H1 (cell line): ENCODE results near the gene RAB25. TPM values are rescaled to one million over a fixed set of nuclear protein-coding genes. Genes with fewer than 3 reads are reported as not detected.

ENCODE experiments used
- ASH2L ChIP-seq: fragments of 200-600, 300-600 bp; sonication (generic); IDR thresholded peaks from one replicate; pipeline ENCODE4 v1.7.1; 2017; ENCODE audit warnings: low read length
- ATF3 ChIP-seq: IDR thresholded peaks from 2 replicates; pipeline ENCODE4 v1.6.1; 2011; ENCODE audit warnings: low read depth, mild to moderate bottlenecking, low read length; ENCODE audit not compliant: insufficient read depth
- CHD1 ChIP-seq: IDR thresholded peaks from 2 replicates; pipeline ENCODE4 v1.6.1; 2012; ENCODE audit warnings: low read depth, low read length, improper control_type of control experiment
- EGR1 ChIP-seq: IDR thresholded peaks from 2 replicates; pipeline ENCODE4 v1.6.1; 2011; ENCODE audit warnings: low read depth, low read length, borderline replicate concordance
- GTF2F1 ChIP-seq: IDR thresholded peaks from 2 replicates; pipeline ENCODE4 v1.6.1; 2012; ENCODE audit warnings: low read depth, low read length, improper control_type of control experiment, borderline replicate concordance
- JUN ChIP-seq: IDR thresholded peaks from 2 replicates; pipeline ENCODE4 v1.6.1; 2011; ENCODE audit warnings: low read depth, mild to moderate bottlenecking, improper control_type of control experiment, low read length
- JUND ChIP-seq: IDR thresholded peaks from 2 replicates; pipeline ENCODE4 v1.6.1; 2011; ENCODE audit warnings: mild to moderate bottlenecking, improper control_type of control experiment, low read length
- MAFK ChIP-seq: IDR thresholded peaks from 2 replicates; pipeline ENCODE4 v1.6.1; 2012; ENCODE audit warnings: low read depth, mild to moderate bottlenecking, improper control_type of control experiment, low read length
- NANOG ChIP-seq: IDR thresholded peaks from 2 replicates; pipeline ENCODE4 v1.6.1; 2011; ENCODE audit warnings: low read length, low read depth, mild to moderate bottlenecking, inconsistent platforms; ENCODE audit not compliant: insufficient read depth, poor library complexity, severe bottlenecking
- PHF8 ChIP-seq: fragments of 200-600 bp; sonication (generic); conservative IDR thresholded peaks from 2 replicates; pipeline ENCODE4 v1.7.1; 2012; ENCODE audit warnings: low read depth, mild to moderate bottlenecking, inconsistent platforms, low read length, moderate library complexity
- POLR2A ChIP-seq, 2 experiments: IDR thresholded peaks; 1 replicate in 1 of 2; 2 replicates in 1 of 2; pipeline ENCODE4 v1.6.1; 2011; ENCODE audit warnings: low read depth in 2 of 2, low read length in 2 of 2, mild to moderate bottlenecking in 2 of 2; ENCODE audit errors: control extremely low read depth in 1 of 2
- POU5F1 ChIP-seq: IDR thresholded peaks from 2 replicates; pipeline ENCODE4 v1.6.1; 2011; ENCODE audit warnings: low read depth, mild to moderate bottlenecking, low read length, moderate library complexity
- RFX5 ChIP-seq: IDR thresholded peaks from 2 replicates; pipeline ENCODE4 v1.6.1; 2011; ENCODE audit warnings: low read depth, low read length, improper control_type of control experiment, borderline replicate concordance
- SIN3A ChIP-seq, 2 experiments: IDR thresholded peaks in 1 of 2; conservative IDR thresholded peaks in 1 of 2; 2 replicates each; pipeline ENCODE4 v1.6.1; 2011 to 2012; ENCODE audit warnings: low read length in 2 of 2, improper control_type of control experiment in 1 of 2, low read depth in 1 of 2, mild to moderate bottlenecking in 1 of 2
- SIRT6 ChIP-seq: IDR thresholded peaks from one replicate; pipeline ENCODE4 v1.7.1; 2012; ENCODE audit warnings: low read length, inconsistent platforms
- TAF7 ChIP-seq: optimal IDR thresholded peaks from 2 replicates; pipeline ENCODE3; 2011; ENCODE audit warnings: low read depth, mild to moderate bottlenecking, inconsistent platforms, low read length, moderate library complexity, borderline replicate concordance
- TCF12 ChIP-seq: IDR thresholded peaks from 2 replicates; pipeline ENCODE4 v1.6.1; 2011; ENCODE audit warnings: low read depth, mild to moderate bottlenecking, low read length
- ZNF274 ChIP-seq: IDR thresholded peaks from 2 replicates; pipeline ENCODE4 v1.7.0; 2012; ENCODE audit warnings: low read length, borderline replicate concordance; ENCODE audit errors: extremely low read depth
- polyA plus RNA-seq, 7 experiments: library from polyadenylated mRNA; depleted of rRNA in 3 of 7; stranded (reverse) in 5 of 7; unstranded in 2 of 7; fragments of >200 nt in 5 of 7; fragments of 200-250 nt in 2 of 7; gene quantifications; 1 replicate in 5 of 7; 2 replicates in 1 of 7; 4 replicates in 1 of 7; pipeline versions ENCODE4 v1.2.1 to v1.2.3, GENCODE V29; 2011 to 2013; ENCODE audit warnings: missing spikeins in 2 of 7, mixed read lengths in 2 of 7
- total RNA-seq: library from RNA; stranded (reverse); fragmentation: NEBNext Ultra II Directional; extraction: Animal tissue kit (Norgen Biotek cat#: 25700); gene quantifications from 2 replicates; pipeline ENCODE4 v1.2.1, GENCODE V29; 2021
- TF ChIP-seq, protein P1 (sequence below), 3 experiments: IDR thresholded peaks; 1 replicate in 2 of 3; 2 replicates in 1 of 3; pipeline versions ENCODE4 v1.5.1 to v1.6.1; 2011; ENCODE audit warnings: low read length in 3 of 3, mild to moderate bottlenecking in 3 of 3, inconsistent platforms in 2 of 3, low read depth in 1 of 3, moderate library complexity in 1 of 3; ENCODE audit not compliant: insufficient read depth in 1 of 3; ENCODE audit errors: control extremely low read depth in 1 of 3
- TF ChIP-seq, protein P2 (sequence below): IDR thresholded peaks from 2 replicates; pipeline ENCODE4 v1.6.1; 2012; ENCODE audit warnings: inconsistent platforms
- TF ChIP-seq, protein P3 (sequence below): IDR thresholded peaks from 2 replicates; pipeline ENCODE4 v1.6.1; 2012; ENCODE audit warnings: inconsistent platforms

Gene RAB25
- total and polyA plus RNA-seq, 2 of the 8 experiments (the other 6 are each of a cell fraction or from before 2014, with no cell fraction given): 34.8 to 98.2 TPM

DNA sequence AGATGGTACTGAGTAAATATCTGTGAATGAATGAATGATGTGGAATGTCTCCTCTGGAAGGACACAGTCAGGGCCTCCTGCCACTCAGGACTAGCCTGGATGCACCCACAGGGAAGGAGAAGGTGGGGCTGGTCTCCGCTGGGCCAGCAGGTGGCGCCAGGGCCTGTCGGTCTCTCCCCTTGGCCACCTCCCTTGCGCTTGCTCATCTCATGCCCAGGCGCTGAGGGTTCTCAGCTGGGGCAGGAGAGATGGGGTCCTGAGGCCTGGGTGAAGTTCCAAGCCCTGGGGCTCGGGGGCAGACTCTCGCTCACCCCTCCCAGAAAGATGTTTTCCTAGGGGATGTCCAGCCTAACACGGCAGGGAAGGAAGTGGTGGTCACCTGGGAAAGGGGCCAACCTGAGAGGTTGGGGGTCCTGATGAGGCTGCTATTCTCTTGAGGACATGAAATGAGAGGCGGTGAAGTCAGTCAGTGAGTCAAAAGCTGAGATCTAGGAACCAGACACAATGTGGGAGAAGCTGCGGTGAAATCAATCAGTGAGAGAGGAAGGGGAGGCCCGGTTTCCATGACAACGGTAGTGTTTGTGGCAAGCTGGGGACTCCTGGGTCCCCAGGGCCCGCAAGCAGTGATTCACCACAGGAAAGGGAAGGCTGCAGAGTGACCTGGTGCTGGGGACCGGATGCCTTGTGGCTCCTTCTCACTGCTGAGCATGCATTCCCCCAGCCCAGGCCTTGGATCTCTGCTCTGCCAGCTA is 35.9 kb downstream of the RAB25 start (continued):
- TF ChIP-seq, protein P1, sequence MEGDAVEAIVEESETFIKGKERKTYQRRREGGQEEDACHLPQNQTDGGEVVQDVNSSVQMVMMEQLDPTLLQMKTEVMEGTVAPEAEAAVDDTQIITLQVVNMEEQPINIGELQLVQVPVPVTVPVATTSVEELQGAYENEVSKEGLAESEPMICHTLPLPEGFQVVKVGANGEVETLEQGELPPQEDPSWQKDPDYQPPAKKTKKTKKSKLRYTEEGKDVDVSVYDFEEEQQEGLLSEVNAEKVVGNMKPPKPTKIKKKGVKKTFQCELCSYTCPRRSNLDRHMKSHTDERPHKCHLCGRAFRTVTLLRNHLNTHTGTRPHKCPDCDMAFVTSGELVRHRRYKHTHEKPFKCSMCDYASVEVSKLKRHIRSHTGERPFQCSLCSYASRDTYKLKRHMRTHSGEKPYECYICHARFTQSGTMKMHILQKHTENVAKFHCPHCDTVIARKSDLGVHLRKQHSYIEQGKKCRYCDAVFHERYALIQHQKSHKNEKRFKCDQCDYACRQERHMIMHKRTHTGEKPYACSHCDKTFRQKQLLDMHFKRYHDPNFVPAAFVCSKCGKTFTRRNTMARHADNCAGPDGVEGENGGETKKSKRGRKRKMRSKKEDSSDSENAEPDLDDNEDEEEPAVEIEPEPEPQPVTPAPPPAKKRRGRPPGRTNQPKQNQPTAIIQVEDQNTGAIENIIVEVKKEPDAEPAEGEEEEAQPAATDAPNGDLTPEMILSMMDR (IDR thresholded peaks at IDR 0.05; ENCODE audit: control extremely low read depth in 1 of 3, insufficient read depth in 1 of 3, low read depth in 1 of 3, low read length in 3 of 3): peak; percentile 94 to 100 (median 97)
- TF ChIP-seq CHD1 (no peak), SIN3A (conservative IDR thresholded peaks at IDR 0.05 in 1 of 2, IDR thresholded peaks at IDR 0.05 in 1 of 2; ENCODE audit: low read depth in 1 of 2, low read length in 2 of 2) (no peak), SIRT6 (no peak), EGR1 (no peak), PHF8 (no peak), TCF12 (no peak), POLR2A (IDR thresholded peaks at IDR 0.05; ENCODE audit: control extremely low read depth in 1 of 2, low read depth in 2 of 2, low read length in 2 of 2) (no peak), RFX5 (no peak), JUND (peak; percentile 46; the same call in 1 of the 2 replicates), MAFK (no peak), ATF3 (no peak), POU5F1 (no peak), NANOG (no peak), ASH2L (no peak), TAF7 (no peak), GTF2F1 (no peak), JUN (no peak), ZNF274 (no peak)
- TF ChIP-seq, protein P2, sequence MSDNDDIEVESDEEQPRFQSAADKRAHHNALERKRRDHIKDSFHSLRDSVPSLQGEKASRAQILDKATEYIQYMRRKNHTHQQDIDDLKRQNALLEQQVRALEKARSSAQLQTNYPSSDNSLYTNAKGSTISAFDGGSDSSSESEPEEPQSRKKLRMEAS: 0 out of 2 replicates have a peak, but pooled peaks have one; percentile 15
- TF ChIP-seq, protein P3, sequence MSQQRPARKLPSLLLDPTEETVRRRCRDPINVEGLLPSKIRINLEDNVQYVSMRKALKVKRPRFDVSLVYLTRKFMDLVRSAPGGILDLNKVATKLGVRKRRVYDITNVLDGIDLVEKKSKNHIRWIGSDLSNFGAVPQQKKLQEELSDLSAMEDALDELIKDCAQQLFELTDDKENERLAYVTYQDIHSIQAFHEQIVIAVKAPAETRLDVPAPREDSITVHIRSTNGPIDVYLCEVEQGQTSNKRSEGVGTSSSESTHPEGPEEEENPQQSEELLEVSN: no peak
